Activated naive CD8-positive, alpha-beta T cell treated with anti-CD3 and anti-CD28 coated beads, Interleukin-2, amount 10 ng/mL, durations not matched to agents 7 days and 5 days (primary cell): ENCODE measurements around the gene PRDX5. TPM values are rescaled to one million over a fixed set of nuclear protein-coding genes. Genes with fewer than 3 reads are reported as not detected.

Experiments
- ATAC-seq: fragments of 150-1000 bp; cut with Tn5 transposase; one replicate; pipeline ENCODE4 v1.10.0; 2021; ENCODE audit warnings: low read depth, moderate library complexity
- POLR2A ChIA-PET: fragments of 350-600 bp; sonication (Branson Sonifier 250); formaldehyde crosslinking; loops from one replicate; lab custom pipeline; 2021; ENCODE audit warnings: antibody characterized with exemption; lab: Charles Lee
- DNase-seq: peaks from one replicate; pipeline ENCODE4 v3.0.0; 2021
- H3K27ac Mint-ChIP-seq: one replicate; pipeline ENCODE4 v1.8.0; 2022; ENCODE audit warnings: mild to moderate bottlenecking, mixed read lengths
- H3K27me3 Mint-ChIP-seq: one replicate; pipeline ENCODE4 v1.8.0; 2022; ENCODE audit warnings: mild to moderate bottlenecking, moderate library complexity, mixed read lengths
- H3K36me3 Mint-ChIP-seq: one replicate; pipeline ENCODE4 v1.8.0; 2021; ENCODE audit warnings: mild to moderate bottlenecking, mixed read lengths
- H3K4me1 Mint-ChIP-seq: one replicate; pipeline ENCODE4 v1.8.0; 2021; ENCODE audit warnings: mixed read lengths
- H3K4me3 Mint-ChIP-seq: one replicate; pipeline ENCODE4 v1.8.0; 2022; ENCODE audit warnings: mild to moderate bottlenecking, moderate library complexity, mixed read lengths
- H3K9me3 Mint-ChIP-seq: one replicate; pipeline ENCODE4 v1.8.0; 2021; ENCODE audit warnings: mixed read lengths
- total RNA-seq, 2 experiments: library from RNA; stranded (reverse); gene quantifications; one replicate each; pipeline ENCODE4 v1.2.3, GENCODE V29; 2021

PRDX5 gene
- total RNA-seq, 2 experiments from 2014 or later = 85.1 to 91.2 TPM

DNA sequence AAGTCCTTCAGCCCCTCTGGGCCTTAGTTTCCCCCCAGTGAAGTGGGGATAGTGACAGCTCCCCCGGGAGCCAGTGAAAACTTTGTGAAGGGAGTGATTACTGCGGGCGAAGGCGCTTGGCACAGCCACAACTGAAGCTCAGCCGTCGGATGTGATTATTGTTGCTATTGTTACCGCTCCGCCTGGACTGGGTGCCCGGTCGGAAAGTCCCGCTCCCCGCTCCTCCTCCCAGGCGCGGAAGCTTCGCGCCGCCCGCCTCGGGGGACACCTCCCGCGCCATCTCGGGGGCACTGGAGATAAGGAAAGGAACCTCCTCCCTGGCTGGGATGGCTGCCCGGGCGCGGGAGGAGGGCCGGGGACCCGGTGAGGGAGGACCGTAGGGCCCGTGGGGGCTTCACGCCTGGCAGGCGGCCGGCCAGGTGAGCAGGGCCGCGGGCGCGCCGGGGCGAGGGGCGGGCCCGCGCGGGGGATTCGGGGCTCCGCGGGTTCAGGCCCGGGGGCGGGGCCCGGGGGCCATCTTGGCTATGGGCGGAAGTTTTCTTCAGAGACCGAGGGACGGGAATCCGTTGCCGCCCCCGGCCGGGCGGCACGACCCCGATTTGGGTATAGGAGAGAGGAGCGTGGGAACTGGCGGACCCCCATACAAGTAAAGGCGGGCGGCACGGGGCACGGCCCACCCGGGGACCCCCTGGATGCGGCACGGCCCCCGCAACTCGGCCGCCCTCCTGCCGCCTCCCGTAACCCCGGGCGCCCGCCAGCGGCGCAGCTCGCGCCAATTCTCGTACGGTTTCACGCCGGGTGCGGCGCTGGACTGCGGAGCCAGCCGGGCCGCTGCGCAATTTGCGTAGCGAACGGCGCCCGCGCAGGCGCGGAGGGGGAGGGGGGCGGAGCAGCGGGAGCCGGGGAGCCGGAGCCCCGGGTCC lies 32.7 kb upstream of the PRDX5 start, which contains the start of gene GPR137:
TSS of gene GPR137 (plus strand) at position 887 of the 923 bp plus-strand sequence. CDS start 677 bp downstream, outside the sequence.
- H3K4me3 Mint-ChIP-seq = peak within 1 kb of the TSS; percentile 85
- H3K27ac Mint-ChIP-seq = peak within 1 kb of the TSS; percentile 86
- H3K4me1 Mint-ChIP-seq = peaks cover 8% of the 10 kb centered on the region
- POLR2A ChIA-PET = interaction anchor here (0.6 to 4.5 kb wide), 12 partner anchors 10 to 100 kb away, joined by 3 to 72 read pairs (median 6); partner anchors contain the start of genes ESRRA, FERMT3, FKBP2 and PPP1R14B
- peak; percentile 99 for DNase-seq
- H3K36me3 Mint-ChIP-seq = peaks cover 9% of the 10 kb centered on the region
- ATAC-seq = peak; percentile 63
- H3K9me3 Mint-ChIP-seq = no peaks in the 10 kb centered on the region
- H3K27me3 Mint-ChIP-seq = peaks cover 5% of the 10 kb centered on the region

GRCh38 chr11:64285885-64286800 lies 31.8 kb upstream of the PRDX5 start:
- POLR2A ChIA-PET = interaction anchor here (1.4 to 4.5 kb wide), 5 partner anchors 16 to 80 kb away, joined by 4 to 72 read pairs (median 11); partner anchors contain the start of genes ESRRA, PPP1R14B, PRDX5 and TRMT112
- Mint-ChIP-seq H3K27ac (peak overlapping the region; percentile 66), H3K9me3 (no peaks in the 10 kb centered on the region), H3K4me1 (peaks cover 8% of the 10 kb centered on the region), H3K27me3 (peaks cover 14% of the 10 kb centered on the region), H3K36me3 (peaks cover 9% of the 10 kb centered on the region), H3K4me3 (peak overlapping the region; percentile 83)
- no peak for ATAC-seq
- no peak for DNase-seq

- ATAC-seq (no peak), DNase-seq (no peak)
- Mint-ChIP-seq H3K36me3 (peaks cover 6% of the 10 kb centered on the region), H3K27ac (peak overlapping the region; percentile 66), H3K4me3 (peak overlapping the region; percentile 83), H3K9me3 (no peaks in the 10 kb centered on the region), H3K4me1 (peaks cover 8% of the 10 kb centered on the region), H3K27me3 (peaks cover 14% of the 10 kb centered on the region)
- POLR2A ChIA-PET = interaction anchor here (1.1 to 2.3 kb wide), 3 partner anchors 15 to 81 kb away, joined by 3 to 6 read pairs (median 4); partner anchors contain the start of genes PRDX5 and TRMT112
These were observed 31.1 kb upstream of the PRDX5 start for GRCh38 chr11:64286801-64287159.

DNA sequence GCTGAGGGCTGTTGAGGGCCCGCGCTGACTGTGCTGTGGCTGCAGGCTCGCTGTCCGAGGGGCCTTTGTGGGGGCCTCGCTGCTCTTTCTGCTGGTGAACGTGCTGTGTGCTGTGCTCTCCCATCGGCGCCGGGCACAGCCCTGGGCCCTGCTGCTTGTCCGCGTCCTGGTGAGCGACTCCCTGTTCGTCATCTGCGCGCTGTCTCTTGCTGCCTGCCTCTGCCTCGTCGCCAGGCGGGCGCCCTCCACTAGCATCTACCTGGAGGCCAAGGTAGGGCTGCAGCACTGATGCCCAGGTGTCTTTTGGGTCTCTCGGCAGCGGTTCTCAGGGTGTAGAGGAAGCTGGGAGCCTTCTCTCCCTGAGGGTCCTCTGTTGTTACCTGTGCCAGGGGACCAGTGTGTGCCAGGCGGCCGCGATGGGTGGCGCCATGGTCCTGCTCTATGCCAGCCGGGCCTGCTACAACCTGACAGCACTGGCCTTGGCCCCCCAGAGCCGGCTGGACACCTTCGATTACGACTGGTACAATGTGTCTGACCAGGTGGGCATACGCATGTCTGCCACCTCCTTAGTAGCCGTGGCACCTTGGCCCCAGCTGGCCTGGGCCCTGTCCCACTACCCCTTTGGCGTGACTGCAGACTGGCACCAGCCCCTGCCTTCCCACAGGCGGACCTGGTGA lies 30.1 kb upstream of the PRDX5 start:
- Mint-ChIP-seq H3K36me3 (peaks cover 3% of the 10 kb centered on the region), H3K4me3 (no peak overlapping the region), H3K27me3 (peaks cover 18% of the 10 kb centered on the region), H3K27ac (no peak overlapping the region), H3K4me1 (peaks cover 10% of the 10 kb centered on the region), H3K9me3 (no peaks in the 10 kb centered on the region)
- POLR2A ChIA-PET = interaction anchor here (1.1 to 2.3 kb wide), 2 partner anchors 16 to 82 kb away, joined by 3 to 6 read pairs; no protein-coding TSS in a partner anchor
- DNase-seq = no peak
- no peak for ATAC-seq

GRCh38 chr11:64288353-64288750 lies 29.6 kb upstream of the PRDX5 start:
- Mint-ChIP-seq H3K9me3 (no peaks in the 10 kb centered on the region), H3K27me3 (peaks cover 23% of the 10 kb centered on the region), H3K27ac (no peak overlapping the region), H3K4me3 (no peak overlapping the region), H3K4me1 (peaks cover 8% of the 10 kb centered on the region), H3K36me3 (no peaks in the 10 kb centered on the region)
- POLR2A ChIA-PET = no interaction called here
- ATAC-seq (no peak), DNase-seq (no peak)

GRCh38 chr11:64289002-64289564 lies 28.8 kb upstream of the PRDX5 start:
- Mint-ChIP-seq H3K27me3 (peaks cover 31% of the 10 kb centered on the region), H3K36me3 (no peaks in the 10 kb centered on the region), H3K27ac (no peak overlapping the region), H3K4me1 (peaks cover 7% of the 10 kb centered on the region), H3K9me3 (no peaks in the 10 kb centered on the region), H3K4me3 (no peak overlapping the region)
- DNase-seq = no peak
- POLR2A ChIA-PET = interaction anchor here (1.3 to 2.3 kb wide), 3 partner anchors 15 to 81 kb away, joined by 4 to 9 read pairs (median 4); no protein-coding TSS in a partner anchor
- ATAC-seq = no peak

DNA sequence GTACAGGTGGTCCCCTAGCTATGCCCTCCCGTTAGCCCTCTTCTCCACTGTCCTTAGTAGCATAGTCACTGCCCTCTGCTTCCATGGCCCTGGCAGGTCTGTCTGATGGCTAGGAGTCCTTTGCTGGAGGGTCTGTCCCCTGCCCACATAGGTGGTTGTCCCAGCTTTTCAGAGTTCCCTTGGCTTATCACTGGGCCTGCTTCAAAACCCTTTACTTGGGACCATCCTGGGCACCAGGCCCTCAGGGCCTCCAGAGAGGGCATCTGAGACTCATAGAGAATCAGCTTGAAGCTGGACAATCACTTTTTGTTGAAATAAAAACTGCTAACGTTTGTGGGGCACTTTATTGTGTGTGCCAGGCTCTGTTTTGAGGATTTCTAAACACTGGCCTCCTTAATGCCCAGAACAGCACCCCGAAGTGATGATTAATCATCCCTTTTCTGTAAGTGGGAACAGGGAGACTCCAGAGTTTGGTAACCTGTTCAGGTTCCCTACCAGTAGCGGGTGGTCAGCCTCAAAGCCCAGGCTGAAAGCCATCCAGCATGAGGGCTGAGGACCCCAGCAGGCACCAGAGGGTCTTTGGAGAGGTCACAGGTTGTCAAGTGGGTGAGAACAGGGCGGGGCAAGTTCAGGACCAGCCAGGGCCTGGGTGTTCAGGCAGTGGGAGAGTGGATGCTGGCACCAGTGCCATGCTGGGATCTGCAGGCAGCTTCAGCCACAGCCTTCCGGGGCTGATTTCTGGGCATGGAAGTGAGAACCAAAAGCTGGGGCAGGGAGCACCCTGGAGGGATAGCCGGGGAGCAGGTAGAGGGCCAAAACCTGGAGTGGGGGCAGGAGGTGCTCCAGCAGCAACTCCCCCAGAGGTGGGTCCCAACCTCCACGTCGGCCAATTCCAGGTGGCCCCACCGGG lies 27.3 kb upstream of the PRDX5 start:
- Mint-ChIP-seq H3K4me1 (peaks cover 7% of the 10 kb centered on the region), H3K27me3 (peaks cover 46% of the 10 kb centered on the region), H3K9me3 (no peaks in the 10 kb centered on the region), H3K4me3 (peak overlapping the region; percentile 28), H3K36me3 (no peaks in the 10 kb centered on the region), H3K27ac (peak overlapping the region; percentile 48)
- DNase-seq (no peak), ATAC-seq (no peak)
- POLR2A ChIA-PET = interaction anchor here (0.5 to 2.3 kb wide), 4 partner anchors 13 to 101 kb away, joined by 3 to 9 read pairs (median 4); no protein-coding TSS in a partner anchor

- peaks cover 53% of the 10 kb centered on the region for H3K27me3 Mint-ChIP-seq
These were observed 26.6 kb upstream of the PRDX5 start, which contains the start of gene KCNK4 for GRCh38 chr11:64291262-64291751. KCNK4 (plus strand) TSS chr11:64291302; CDS start chr11:64293019, 1,717 bp downstream.

GRCh38 chr11:64291752-64292459 lies 26.0 kb upstream of the PRDX5 start:
- Mint-ChIP-seq H3K9me3 (no peaks in the 10 kb centered on the region), H3K4me3 (no peak overlapping the region), H3K27ac (no peak overlapping the region), H3K27me3 (peaks cover 59% of the 10 kb centered on the region), H3K4me1 (peaks cover 2% of the 10 kb centered on the region), H3K36me3 (no peaks in the 10 kb centered on the region)
- DNase-seq (no peak), ATAC-seq (peak; percentile 53)
- POLR2A ChIA-PET = interaction anchor here (1.2 kb wide), 1 partner anchor 46 kb away, joined by 3 read pairs; no protein-coding TSS in a partner anchor

More at GRCh38 chr11:64291262-64291751, 26.6 kb upstream of the PRDX5 start, which contains the start of gene KCNK4:
- H3K4me1 Mint-ChIP-seq = peaks cover 6% of the 10 kb centered on the region
- H3K4me3 Mint-ChIP-seq = peak within 1 kb of the TSS; percentile 28
- POLR2A ChIA-PET = no interaction called here
- ATAC-seq = no peak
- H3K36me3 Mint-ChIP-seq = no peaks in the 10 kb centered on the region
- H3K9me3 Mint-ChIP-seq = no peaks in the 10 kb centered on the region
- no peak for DNase-seq
- peak within 1 kb of the TSS; percentile 48 for H3K27ac Mint-ChIP-seq

GRCh38 chr11:64292460-64293254 lies 25.3 kb upstream of the PRDX5 start:
- POLR2A ChIA-PET = interaction anchor here (0.5 to 1.2 kb wide), 3 partner anchors 21 to 56 kb away, joined by 3 to 6 read pairs (median 3); no protein-coding TSS in a partner anchor
- ATAC-seq = no peak

More at GRCh38 chr11:64292460-64293254, 25.3 kb upstream of the PRDX5 start:
- Mint-ChIP-seq H3K27me3 (peaks cover 66% of the 10 kb centered on the region), H3K27ac (no peak overlapping the region), H3K9me3 (no peaks in the 10 kb centered on the region), H3K4me1 (peaks cover 2% of the 10 kb centered on the region), H3K36me3 (no peaks in the 10 kb centered on the region), H3K4me3 (peak overlapping the region; percentile 54)
- no peak for DNase-seq
